Measurements from ENCODE around the gene FRY. TPM values are rescaled to one million over a fixed set of nuclear protein-coding genes. Genes with fewer than 3 reads are reported as not detected.

FRY gene
- polyA plus RNA-seq, 4 donors = 14.2 to 55.9 (median 46.5) TPM

GRCh38 chr13:32162395-32163005 is 130.9 kb downstream of the FRY start:
- no peak for DNase-seq (ENCODE audit: low read depth in 4 of 4, low spot score in 3 of 4)

DNA sequence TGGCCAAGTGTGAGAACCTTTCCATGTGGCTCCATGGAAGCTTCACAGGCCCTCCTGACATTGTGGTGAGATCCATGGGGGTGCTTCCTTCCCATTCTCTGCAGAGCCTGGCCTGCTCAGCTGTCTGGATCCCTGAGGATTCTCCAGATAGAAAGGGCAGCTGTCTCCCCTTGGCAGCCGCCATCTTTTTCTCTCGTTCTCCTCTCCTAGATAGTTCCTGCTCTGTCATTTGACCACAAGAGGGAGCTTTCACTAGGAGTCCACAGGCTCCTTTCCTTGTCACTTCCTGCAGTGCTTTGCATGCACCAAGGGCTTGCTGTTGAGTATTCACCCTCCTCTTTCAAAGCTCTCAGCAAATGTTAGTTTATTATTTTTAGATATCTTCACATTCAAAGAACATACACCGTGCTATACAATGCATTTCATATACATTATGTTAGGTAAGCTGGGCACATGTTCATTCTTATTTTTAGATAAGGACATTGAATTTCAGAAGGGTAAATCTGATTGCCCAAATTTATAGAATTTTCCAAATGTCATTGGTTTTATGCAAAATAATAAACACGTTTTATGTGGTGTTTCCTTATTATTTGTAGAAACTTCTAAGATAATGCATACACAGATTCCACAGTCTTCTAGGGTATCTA is 133.2 kb downstream of the FRY start:
- no peak for DNase-seq (ENCODE audit: low read depth in 4 of 4, low spot score in 3 of 4)

- no peak for DNase-seq (ENCODE audit: low read depth in 4 of 4, low spot score in 3 of 4)
Observed at GRCh38 chr13:32165796-32166195, 134.2 kb downstream of the FRY start.

GRCh38 chr13:32168131-32168530 is 136.6 kb downstream of the FRY start:
- DNase-seq (ENCODE audit: low read depth in 4 of 4, low spot score in 3 of 4) = no peak

GRCh38 chr13:32170841-32171240 is 139.3 kb downstream of the FRY start:
- no peak for DNase-seq (ENCODE audit: low read depth in 4 of 4, low spot score in 3 of 4)

DNA sequence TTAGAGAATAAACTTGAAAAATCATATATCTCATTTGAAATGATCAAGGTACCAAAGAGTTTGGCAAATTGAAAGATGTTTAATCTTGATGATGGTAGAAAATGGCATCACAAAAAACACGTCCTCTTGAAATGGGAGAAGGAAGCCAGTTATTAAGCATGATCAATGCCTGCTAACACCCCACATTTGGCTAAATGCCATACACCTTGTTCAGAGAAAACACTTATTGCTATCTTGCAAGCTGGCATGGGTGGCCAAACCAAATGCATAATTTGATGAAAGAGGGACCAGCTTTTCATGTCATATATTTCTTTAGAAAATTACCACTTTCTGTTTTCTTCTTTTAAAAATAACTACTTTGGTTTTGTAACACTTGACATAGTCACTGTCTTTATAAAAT is 142.3 kb downstream of the FRY start:
- DNase-seq (ENCODE audit: low read depth in 4 of 4, low spot score in 3 of 4) = no peak

- DNase-seq (ENCODE audit: low read depth in 4 of 4, low spot score in 3 of 4) = no peak
Observed at GRCh38 chr13:32174366-32174765, 142.8 kb downstream of the FRY start.

- DNase-seq (ENCODE audit: low read depth in 4 of 4, low spot score in 3 of 4) = peak in 1 of 4 donors; percentile 11
Observed at GRCh38 chr13:32175307-32175706, 143.7 kb downstream of the FRY start.

DNA sequence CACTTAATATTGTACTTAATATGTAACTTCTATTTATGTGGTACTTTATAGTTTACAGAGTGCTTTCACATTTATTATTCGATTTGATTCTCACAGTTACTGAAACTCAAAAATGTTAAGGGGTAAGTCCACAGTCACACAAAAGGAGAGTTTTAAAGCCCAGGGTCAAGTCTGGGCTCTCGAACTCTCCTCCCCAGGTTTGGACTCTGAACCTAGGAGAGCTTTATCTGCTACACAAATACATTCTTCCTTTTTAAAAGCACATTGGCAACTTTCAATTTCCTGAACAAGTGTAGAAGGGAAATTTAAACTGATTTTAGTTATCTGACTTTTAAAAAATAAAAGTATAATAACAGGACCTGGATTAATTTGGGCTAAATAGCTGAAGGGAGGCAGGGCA is 144.4 kb downstream of the FRY start:
- DNase-seq (ENCODE audit: low read depth in 4 of 4, low spot score in 3 of 4) = no peak

GRCh38 chr13:32176696-32177095 is 145.1 kb downstream of the FRY start:
- no peak for DNase-seq (ENCODE audit: low read depth in 4 of 4, low spot score in 3 of 4)

DNA sequence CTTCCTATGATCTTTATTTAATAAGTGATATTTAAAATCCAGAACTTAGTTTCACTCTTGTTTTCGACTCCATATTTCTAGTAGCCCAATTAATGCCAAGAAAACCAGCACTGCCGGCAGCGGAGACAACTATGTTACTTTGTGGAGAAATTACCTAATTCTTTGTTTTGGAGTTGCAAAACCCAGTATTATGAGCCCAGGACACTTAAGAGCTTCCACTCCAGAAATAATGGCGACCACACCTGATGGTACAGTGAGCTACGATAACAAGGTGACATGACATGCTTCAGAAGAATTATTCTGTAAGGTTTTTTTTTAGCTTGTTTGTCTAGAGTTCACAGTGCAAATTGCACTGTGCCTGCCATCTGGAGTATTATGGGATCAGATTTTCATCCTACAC is 147.2 kb downstream of the FRY start:
- no peak for DNase-seq (ENCODE audit: low read depth in 4 of 4, low spot score in 3 of 4)

- no peak for DNase-seq (ENCODE audit: low read depth in 4 of 4, low spot score in 3 of 4)
Observed at GRCh38 chr13:32179708-32180107, 148.1 kb downstream of the FRY start.

DNA sequence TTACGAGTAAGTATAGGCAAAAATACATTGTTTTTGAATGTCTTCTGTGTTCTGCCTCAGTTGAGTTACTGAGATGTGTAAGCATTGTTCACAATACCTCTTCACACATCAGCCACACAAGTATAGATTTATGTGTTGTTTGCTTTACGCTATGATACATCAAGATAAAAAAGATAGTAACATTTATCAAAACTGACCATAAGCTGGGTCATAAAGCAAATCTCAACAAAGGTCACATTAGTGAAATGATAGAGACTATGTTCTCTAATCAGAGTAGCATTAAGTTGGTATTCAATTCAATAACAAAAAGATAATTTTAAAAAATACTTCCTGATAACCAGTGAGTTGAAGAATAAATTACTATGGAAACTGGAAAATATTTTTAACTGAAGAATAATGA is 156.1 kb downstream of the FRY start:
- no peak for DNase-seq (ENCODE audit: low read depth in 4 of 4, low spot score in 3 of 4)

DNA sequence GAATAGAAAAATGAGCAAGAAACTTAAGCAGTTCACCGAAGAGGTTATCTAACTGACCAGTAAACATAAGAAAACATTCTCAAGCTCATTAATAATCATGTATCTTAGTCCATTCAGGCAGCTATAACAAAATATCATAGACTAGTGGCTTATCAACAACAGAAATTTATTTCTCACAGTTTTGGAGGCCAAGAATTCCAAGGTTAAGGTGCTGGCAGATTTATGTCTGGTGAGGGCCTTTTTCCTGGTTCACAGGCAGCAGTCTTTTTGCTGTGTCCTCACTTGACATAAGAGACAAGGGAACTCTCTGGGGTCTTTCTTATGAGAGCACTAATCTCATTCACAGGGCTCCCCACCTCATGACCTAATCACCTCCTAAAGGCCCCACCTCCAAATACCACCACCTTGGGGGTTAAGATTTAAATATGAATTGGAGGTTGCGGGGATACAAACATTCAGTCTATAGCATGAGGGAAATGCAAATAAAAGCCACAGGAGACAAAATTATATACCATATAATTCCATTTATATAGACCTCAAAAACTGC is 160.0 kb downstream of the FRY start:
- DNase-seq (ENCODE audit: low read depth in 4 of 4, low spot score in 3 of 4) = no peak

- no peak for DNase-seq (ENCODE audit: low read depth in 4 of 4, low spot score in 3 of 4)
Observed at GRCh38 chr13:32195713-32196112, 164.1 kb downstream of the FRY start.

GRCh38 chr13:32199168-32199567 is 167.6 kb downstream of the FRY start:
- DNase-seq (ENCODE audit: low read depth in 4 of 4, low spot score in 3 of 4) = no peak

DNA sequence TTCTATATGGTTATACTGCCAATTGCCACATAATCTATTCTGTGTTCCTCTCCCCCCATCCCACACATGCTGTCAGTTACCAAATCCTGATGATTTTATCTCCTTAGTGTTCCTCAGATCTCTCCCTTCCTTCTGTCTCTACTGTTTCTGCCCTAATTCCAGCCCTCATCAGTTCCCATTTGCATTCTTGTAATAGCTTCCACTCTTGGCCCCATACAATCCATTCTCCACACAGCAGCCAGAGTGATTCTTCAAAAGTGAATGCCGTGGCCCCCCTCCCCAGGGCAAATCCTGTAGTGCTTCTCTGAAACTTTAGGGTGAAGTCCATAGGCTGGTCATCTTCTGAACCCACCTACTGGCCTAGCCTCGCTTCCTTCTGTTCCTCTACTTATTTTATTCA is 169.2 kb downstream of the FRY start:
- DNase-seq (ENCODE audit: low read depth in 4 of 4, low spot score in 3 of 4) = no peak

- DNase-seq (ENCODE audit: low read depth in 4 of 4, low spot score in 3 of 4) = no peak
Observed at GRCh38 chr13:32201809-32202208, 170.2 kb downstream of the FRY start.

DNA sequence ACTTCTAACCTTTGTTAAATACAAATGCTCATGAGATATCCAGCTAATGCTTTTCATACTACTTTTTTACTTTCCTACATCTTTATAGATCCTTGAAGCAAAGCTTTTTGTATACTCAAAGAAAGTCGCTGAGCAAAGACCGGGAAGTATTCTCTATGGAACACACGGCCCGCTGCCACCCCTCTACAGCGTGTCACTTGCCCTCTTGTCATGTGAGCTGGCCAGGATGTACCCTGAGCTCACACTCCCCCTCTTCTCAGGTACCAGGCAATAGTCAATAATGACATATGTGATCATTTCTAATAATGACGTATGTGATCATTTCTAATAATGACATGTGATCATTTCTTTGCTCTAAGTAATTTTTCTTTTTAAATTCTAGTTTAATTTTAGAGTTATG is 170.7 kb downstream of the FRY start:
- DNase-seq (ENCODE audit: low read depth in 4 of 4, low spot score in 3 of 4) = no peak

DNA sequence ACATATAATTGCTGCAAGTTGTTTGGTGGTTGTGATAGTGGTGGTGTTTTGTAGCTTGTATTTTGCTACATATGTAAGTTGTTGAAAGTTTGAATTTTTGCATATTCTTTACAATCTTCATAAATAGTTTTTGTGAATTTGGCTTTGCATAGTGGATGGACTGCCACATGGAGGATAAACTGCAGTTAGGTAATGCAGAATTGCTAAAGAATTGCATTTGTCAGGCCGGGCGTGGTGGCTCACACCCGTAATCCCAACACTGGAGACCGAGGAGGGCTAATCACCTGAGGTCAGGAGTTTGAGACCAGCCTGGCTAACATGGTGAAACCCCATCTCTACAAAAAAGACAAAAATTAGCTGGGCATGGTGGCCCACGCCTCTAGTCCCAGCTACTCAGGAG is 171.6 kb downstream of the FRY start:
- no peak for DNase-seq (ENCODE audit: low read depth in 4 of 4, low spot score in 3 of 4)

DNA sequence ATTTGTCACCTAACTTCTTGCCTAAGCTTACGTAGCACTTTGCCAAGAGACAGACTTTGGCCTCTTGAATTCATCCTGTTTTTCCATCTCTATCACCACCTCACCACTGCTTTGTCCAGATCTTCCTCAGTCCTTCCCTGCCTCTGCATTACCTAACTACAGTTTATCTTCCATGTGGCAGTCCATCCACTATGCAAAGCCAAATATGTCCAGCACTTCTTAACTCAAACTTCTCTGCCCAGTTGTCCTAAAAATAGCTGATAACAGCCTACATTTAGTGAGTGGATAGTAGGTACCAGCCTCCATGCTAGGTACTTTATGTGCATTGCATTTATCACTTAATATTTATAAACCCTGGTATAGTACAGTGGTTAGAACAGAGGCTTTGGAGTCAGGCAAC is 172.2 kb downstream of the FRY start:
- DNase-seq (ENCODE audit: low read depth in 4 of 4, low spot score in 3 of 4) = no peak

DNA sequence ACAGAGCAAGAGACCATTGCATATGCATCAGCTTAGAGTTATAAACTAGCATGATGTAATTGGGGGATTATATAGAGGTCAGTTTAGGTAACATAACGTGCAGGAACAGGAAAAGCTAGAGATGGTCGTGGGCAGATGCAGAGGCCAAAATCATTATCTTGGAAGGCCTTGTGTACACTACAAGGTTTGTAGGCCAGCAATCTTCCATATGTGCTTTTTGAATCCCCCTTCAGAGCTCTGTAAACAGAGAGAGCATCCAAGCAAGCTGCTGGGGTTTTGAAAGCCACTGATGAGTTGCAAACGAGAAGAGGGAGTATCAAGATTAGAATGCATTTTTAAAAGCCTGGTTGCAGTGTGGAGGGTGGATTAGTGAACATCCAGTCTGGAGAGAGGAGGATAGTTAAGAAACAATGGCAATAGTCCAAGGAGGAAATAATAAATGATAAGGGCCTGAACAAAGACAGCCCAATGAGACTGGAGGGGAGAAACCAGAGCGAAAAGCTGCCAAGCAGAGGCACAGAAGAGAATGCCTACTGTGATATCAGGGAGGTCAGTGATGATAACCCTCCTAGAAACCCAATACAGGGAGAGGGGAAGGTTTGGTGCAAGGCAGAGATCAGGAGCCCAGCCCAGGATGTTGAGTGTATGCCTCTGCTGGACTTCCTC is 174.0 kb downstream of the FRY start:
- DNase-seq (ENCODE audit: low read depth in 4 of 4, low spot score in 3 of 4) = no peak

Data from left renal pelvis (tissue), 4 donors.